HG03196 (cell line): Measurements from ENCODE around the gene IGLL5.
"Not testable (repeated sequence)": the region's sequence is repeated elsewhere in the genome, so short reads cannot be mapped to it uniquely, and the experiment has no call there.

Experiments
- ATAC-seq: cut with Tn5 transposase; IDR thresholded peaks from one replicate; pipeline ENCODE4 v1.9.1; 2021; ENCODE audit not compliant: unreplicated experiment

Gene IGLL5

GRCh38 chr22:22899342-22900080, 11.9 kb downstream of the IGLL5 start:
- not testable (repeated sequence) for ATAC-seq

GRCh38 chr22:22900527-22901205, 13.1 kb downstream of the IGLL5 start:
- ATAC-seq, result not testable (repeated sequence)

GRCh38 chr22:22901578-22902218, 14.1 kb downstream of the IGLL5 start:
- no peak for ATAC-seq

GRCh38 chr22:22902247-22903001, 14.8 kb downstream of the IGLL5 start:
- ATAC-seq, result no peak

- ATAC-seq, result no peak
These were observed 15.8 kb downstream of the IGLL5 start for GRCh38 chr22:22903355-22903777.

GRCh38 chr22:22903781-22904192, 16.2 kb downstream of the IGLL5 start:
- ATAC-seq, result not testable (repeated sequence)

- ATAC-seq, result not testable (repeated sequence)
These were observed 17.1 kb downstream of the IGLL5 start for GRCh38 chr22:22904736-22905135.

- not testable (repeated sequence) for ATAC-seq
These were observed 18.8 kb downstream of the IGLL5 start for GRCh38 chr22:22906391-22906790.

- no peak for ATAC-seq
These were observed 19.4 kb downstream of the IGLL5 start for GRCh38 chr22:22906907-22907550.

GRCh38 chr22:22907551-22908494, 20.2 kb downstream of the IGLL5 start:
- ATAC-seq, result no peak

- no peak for ATAC-seq
These were observed 20.9 kb downstream of the IGLL5 start for GRCh38 chr22:22908495-22908861.

GRCh38 chr22:22908941-22909604, 21.5 kb downstream of the IGLL5 start:
- ATAC-seq, result no peak

- no peak for ATAC-seq
These were observed 22.1 kb downstream of the IGLL5 start for GRCh38 chr22:22909605-22910271.

- ATAC-seq, result no peak
These were observed 22.9 kb downstream of the IGLL5 start for GRCh38 chr22:22910272-22911240.

- ATAC-seq, result no peak
These were observed 23.9 kb downstream of the IGLL5 start for GRCh38 chr22:22911327-22912134.

GRCh38 chr22:22912135-22912987, 24.7 kb downstream of the IGLL5 start:
- ATAC-seq, result no peak
